ENCODE measurements around the gene NEDD4L.

DNA sequence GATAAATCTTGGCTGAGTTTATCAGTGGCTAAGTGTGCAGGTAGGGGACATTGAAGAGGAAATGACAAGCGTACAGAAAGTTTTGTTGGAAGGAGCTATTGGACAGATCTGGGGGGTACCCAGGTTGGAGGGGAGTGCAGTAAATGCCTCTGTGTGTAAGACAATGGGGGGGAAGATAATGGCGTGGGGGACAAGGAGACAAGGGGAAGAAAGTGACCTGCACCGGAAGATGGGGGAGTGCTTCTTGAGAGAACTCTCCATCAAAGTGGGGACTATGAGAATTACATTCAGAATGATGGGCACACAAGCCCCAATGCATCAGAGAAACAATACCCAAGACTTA is 394.9 kb downstream of the NEDD4L start:
- no peak for TF ChIP-seq POLR2AphosphoS5 (IDR thresholded peaks at IDR 0.05)
- TF ChIP-seq, protein P1, sequence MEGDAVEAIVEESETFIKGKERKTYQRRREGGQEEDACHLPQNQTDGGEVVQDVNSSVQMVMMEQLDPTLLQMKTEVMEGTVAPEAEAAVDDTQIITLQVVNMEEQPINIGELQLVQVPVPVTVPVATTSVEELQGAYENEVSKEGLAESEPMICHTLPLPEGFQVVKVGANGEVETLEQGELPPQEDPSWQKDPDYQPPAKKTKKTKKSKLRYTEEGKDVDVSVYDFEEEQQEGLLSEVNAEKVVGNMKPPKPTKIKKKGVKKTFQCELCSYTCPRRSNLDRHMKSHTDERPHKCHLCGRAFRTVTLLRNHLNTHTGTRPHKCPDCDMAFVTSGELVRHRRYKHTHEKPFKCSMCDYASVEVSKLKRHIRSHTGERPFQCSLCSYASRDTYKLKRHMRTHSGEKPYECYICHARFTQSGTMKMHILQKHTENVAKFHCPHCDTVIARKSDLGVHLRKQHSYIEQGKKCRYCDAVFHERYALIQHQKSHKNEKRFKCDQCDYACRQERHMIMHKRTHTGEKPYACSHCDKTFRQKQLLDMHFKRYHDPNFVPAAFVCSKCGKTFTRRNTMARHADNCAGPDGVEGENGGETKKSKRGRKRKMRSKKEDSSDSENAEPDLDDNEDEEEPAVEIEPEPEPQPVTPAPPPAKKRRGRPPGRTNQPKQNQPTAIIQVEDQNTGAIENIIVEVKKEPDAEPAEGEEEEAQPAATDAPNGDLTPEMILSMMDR (IDR thresholded peaks at IDR 0.05), result no peak
- TF ChIP-seq POLR2A (IDR thresholded peaks at IDR 0.05), result no peak
- no peak for TF ChIP-seq EP300 (IDR thresholded peaks at IDR 0.05)
